HUES48 (cell line): ENCODE measurements around the gene GCNA.

Experiments
- H3K27ac ChIP-seq: one replicate; pipeline ENCODE4 v1.7.0; 2013; ENCODE audit warnings: low read depth, low read length, inconsistent platforms
- H3K27me3 ChIP-seq: 2 replicates; pipeline ENCODE4 v1.6.1; 2013; ENCODE audit warnings: mild to moderate bottlenecking, low read length; ENCODE audit not compliant: control insufficient read depth, insufficient read depth
- H3K36me3 ChIP-seq: 2 replicates; pipeline ENCODE4 v1.6.1; 2013; ENCODE audit warnings: low read length; ENCODE audit not compliant: control insufficient read depth, insufficient read depth
- H3K4me1 ChIP-seq: 2 replicates; pipeline ENCODE4 v1.6.1; 2013; ENCODE audit warnings: mild to moderate bottlenecking, low read length; ENCODE audit not compliant: control insufficient read depth, insufficient read depth
- H3K4me3 ChIP-seq: 2 replicates; pipeline ENCODE4 v1.5.1; 2013; ENCODE audit warnings: mild to moderate bottlenecking, low read depth, low read length
- H3K9ac ChIP-seq: 2 replicates; pipeline ENCODE4 v1.6.1; 2013; ENCODE audit warnings: mild to moderate bottlenecking, low read depth, low read length, moderate library complexity
- H3K9me3 ChIP-seq: 2 replicates; pipeline ENCODE4 v1.6.1; 2013; ENCODE audit warnings: low read length; ENCODE audit not compliant: control insufficient read depth, insufficient read depth

GCNA gene

GRCh38 chrX:71623714-71624113 is 45.5 kb downstream of the GCNA start:
- no peak overlapping the region for H3K9ac ChIP-seq
- H3K27me3 ChIP-seq = no peaks in the 10 kb centered on the region
- H3K36me3 ChIP-seq = no peaks in the 10 kb centered on the region
- H3K4me1 ChIP-seq = no peaks in the 10 kb centered on the region
- no peak overlapping the region for H3K4me3 ChIP-seq
- H3K27ac ChIP-seq = no peak overlapping the region
- peaks cover 31% of the 10 kb centered on the region for H3K9me3 ChIP-seq

DNA sequence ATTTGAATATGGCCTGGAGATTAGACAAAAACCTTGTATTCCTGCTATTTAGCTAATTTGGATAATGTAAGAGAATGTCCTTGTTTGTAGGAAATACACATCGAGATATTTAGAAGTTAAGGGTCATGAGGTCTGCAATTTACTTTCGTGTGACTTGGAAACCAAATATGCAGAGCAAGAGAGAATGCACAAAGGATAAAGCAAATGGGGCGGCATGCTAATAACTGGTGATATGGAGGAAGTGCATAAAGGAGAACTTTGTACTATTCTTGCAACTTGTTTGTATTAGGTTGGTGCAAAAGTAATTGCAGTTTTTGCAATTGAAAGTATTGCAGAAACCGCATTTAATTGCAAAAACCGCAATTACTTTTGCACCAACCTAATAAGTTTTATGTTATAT is 47.2 kb downstream of the GCNA start:
- H3K9me3 ChIP-seq = peaks cover 30% of the 10 kb centered on the region
- no peaks in the 10 kb centered on the region for H3K4me1 ChIP-seq
- H3K27me3 ChIP-seq = no peaks in the 10 kb centered on the region
- no peak overlapping the region for H3K27ac ChIP-seq
- no peak overlapping the region for H3K4me3 ChIP-seq
- H3K9ac ChIP-seq = no peak overlapping the region
- no peaks in the 10 kb centered on the region for H3K36me3 ChIP-seq

DNA sequence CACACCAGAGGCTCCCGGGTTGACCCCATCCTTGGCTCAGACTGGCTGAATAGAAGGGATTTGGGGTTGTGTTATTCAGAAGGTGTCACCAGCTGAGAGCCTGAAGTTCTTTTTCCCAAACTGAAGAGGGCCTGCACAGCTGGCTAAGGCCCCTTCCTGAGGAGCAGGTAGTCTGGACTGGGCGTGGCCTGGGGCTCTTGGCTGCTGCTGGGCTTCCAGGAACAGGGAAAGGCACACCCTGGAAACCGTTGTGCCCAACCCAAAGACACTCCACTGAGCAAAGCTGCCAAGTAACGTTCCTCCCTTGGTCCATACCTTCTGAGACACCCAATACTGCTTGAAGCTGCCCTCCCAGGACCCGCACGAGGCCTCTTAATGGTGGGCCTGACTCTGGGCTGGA is 48.3 kb downstream of the GCNA start:
- H3K9ac ChIP-seq = no peak overlapping the region
- peaks cover 25% of the 10 kb centered on the region for H3K9me3 ChIP-seq
- no peak overlapping the region for H3K27ac ChIP-seq
- no peaks in the 10 kb centered on the region for H3K4me1 ChIP-seq
- no peaks in the 10 kb centered on the region for H3K36me3 ChIP-seq
- no peak overlapping the region for H3K4me3 ChIP-seq
- no peaks in the 10 kb centered on the region for H3K27me3 ChIP-seq

- no peak overlapping the region for H3K4me3 ChIP-seq
- no peaks in the 10 kb centered on the region for H3K27me3 ChIP-seq
- no peaks in the 10 kb centered on the region for H3K36me3 ChIP-seq
- peaks cover 31% of the 10 kb centered on the region for H3K9me3 ChIP-seq
- H3K4me1 ChIP-seq = no peaks in the 10 kb centered on the region
- no peak overlapping the region for H3K27ac ChIP-seq
- H3K9ac ChIP-seq = no peak overlapping the region
Measured at GRCh38 chrX:71627588-71628404, 49.6 kb downstream of the GCNA start.

DNA sequence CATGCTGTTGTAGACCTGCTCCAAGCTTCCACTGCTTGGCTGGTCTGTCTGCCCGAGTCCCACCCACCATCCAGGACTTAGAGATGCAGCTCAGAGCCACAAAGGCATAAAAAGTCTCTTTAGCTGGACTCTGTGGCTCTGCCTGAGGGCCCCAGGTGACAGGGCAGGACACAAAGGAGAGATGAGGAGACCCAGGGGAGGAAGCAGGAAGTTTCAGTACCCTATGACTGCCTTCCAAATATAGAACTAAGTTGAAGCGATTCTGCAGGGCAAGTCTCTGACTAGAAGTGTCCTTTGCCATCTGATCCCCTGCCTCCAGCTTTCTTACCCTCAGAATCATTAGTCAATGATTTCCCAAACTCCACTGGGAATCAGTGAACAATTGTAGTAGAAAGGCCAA is 51.2 kb downstream of the GCNA start:
- Histone ChIP-seq H3K9me3 (peaks cover 33% of the 10 kb centered on the region), H3K4me3 (no peak overlapping the region), H3K4me1 (no peaks in the 10 kb centered on the region), H3K27ac (no peak overlapping the region), H3K27me3 (no peaks in the 10 kb centered on the region), H3K9ac (no peak overlapping the region), H3K36me3 (no peaks in the 10 kb centered on the region)

- H3K27me3 ChIP-seq = no peaks in the 10 kb centered on the region
- H3K4me1 ChIP-seq = no peaks in the 10 kb centered on the region
- peaks cover 41% of the 10 kb centered on the region for H3K9me3 ChIP-seq
- H3K4me3 ChIP-seq = no peak overlapping the region
- no peaks in the 10 kb centered on the region for H3K36me3 ChIP-seq
- no peak overlapping the region for H3K27ac ChIP-seq
- H3K9ac ChIP-seq = no peak overlapping the region
Measured at GRCh38 chrX:71632923-71633657, 54.9 kb downstream of the GCNA start.

DNA sequence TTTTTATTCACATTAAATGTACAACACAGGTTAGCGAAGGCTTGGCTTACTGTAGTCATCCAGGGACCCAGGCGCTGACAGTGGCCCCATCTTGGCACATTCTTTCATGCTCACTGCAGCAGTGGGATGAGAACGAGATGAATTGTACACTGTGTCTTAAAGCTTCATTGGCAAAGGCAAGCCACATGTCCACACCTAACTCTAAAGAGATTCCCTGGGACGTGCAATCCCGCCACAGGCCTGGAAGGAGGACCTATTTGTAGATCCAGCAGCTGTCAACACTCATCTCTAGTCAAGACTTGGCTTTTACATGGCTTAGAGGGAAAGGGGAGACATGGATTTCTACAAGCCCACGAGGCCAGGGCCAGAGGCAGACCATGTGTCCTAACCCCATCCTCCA is 56.1 kb downstream of the GCNA start:
- Histone ChIP-seq H3K4me3 (no peak overlapping the region), H3K9me3 (peaks cover 45% of the 10 kb centered on the region), H3K27me3 (no peaks in the 10 kb centered on the region), H3K9ac (no peak overlapping the region), H3K27ac (no peak overlapping the region), H3K36me3 (no peaks in the 10 kb centered on the region), H3K4me1 (no peaks in the 10 kb centered on the region)

DNA sequence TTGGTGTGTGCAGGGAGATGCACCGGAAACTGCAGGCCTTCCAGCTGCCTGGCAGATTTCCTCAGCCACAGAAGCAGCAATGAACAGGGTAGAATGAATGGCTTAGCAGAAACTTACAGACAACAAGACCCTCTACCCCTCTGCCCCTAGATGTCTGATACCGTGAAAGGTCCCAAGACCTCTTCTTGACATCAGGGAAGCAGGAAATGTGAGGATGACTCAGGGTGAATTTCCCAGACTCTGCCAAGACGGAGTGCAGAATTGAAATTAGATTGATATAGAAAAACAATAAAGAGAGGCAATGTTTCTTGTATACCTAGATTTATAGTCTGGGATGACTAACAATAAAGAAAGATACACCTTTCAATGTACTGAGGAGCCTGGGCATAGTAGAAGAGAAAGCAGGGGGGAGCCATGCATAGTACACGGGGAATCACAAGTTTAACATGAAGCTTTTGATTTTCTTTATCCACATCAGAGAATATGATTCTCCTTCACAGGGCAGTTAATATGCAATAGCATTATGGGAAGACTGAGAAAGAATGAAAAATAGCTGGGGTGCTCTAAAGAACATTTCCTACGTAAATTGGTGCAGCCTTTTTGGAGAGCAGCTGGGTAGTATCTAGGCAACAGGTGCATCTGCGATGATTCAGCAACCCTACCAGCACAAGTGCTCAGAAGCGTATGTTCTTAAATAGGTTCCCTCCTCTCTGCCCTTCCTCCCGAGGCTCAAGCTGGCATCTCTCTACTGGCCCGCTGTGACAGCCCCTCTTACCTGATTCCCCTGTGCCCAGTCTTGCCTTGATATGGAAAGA is 58.4 kb downstream of the GCNA start:
- H3K4me3 ChIP-seq = no peak overlapping the region
- H3K27ac ChIP-seq = no peak overlapping the region

GRCh38 chrX:71637253-71637618 is 59.0 kb downstream of the GCNA start:
- H3K4me3 ChIP-seq = no peak overlapping the region
- peaks cover 46% of the 10 kb centered on the region for H3K9me3 ChIP-seq
- no peak overlapping the region for H3K9ac ChIP-seq
- no peaks in the 10 kb centered on the region for H3K36me3 ChIP-seq
- no peak overlapping the region for H3K27ac ChIP-seq
- no peaks in the 10 kb centered on the region for H3K27me3 ChIP-seq
- H3K4me1 ChIP-seq = no peaks in the 10 kb centered on the region

More for the DNA sequence above, 58.4 kb downstream of the GCNA start:
- Histone ChIP-seq H3K4me1 (no peaks in the 10 kb centered on the region), H3K9me3 (peaks cover 51% of the 10 kb centered on the region), H3K9ac (no peak overlapping the region), H3K27me3 (no peaks in the 10 kb centered on the region), H3K36me3 (no peaks in the 10 kb centered on the region)

DNA sequence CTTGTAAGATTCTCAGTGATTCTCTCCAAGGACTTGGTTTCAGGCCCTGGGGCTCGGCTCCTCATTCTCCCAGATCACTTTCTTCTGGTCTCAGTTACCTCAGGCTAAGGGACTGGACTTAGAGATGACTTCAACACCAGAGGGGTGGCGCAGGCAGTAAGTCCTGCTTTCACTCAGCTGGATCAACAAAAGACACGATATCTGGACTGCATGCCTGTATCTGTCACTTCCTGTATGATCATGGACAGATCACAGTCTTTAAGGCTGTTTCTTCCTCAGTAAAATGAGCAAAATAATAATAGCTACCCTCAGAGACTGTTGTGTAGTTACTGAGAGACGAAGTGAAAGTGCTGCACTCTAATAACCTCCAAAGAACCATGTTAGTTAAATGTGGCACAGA is 59.6 kb downstream of the GCNA start:
- Histone ChIP-seq H3K27me3 (no peaks in the 10 kb centered on the region), H3K4me3 (no peak overlapping the region), H3K4me1 (no peaks in the 10 kb centered on the region), H3K9me3 (peaks cover 40% of the 10 kb centered on the region), H3K9ac (no peak overlapping the region), H3K27ac (no peak overlapping the region), H3K36me3 (no peaks in the 10 kb centered on the region)

DNA sequence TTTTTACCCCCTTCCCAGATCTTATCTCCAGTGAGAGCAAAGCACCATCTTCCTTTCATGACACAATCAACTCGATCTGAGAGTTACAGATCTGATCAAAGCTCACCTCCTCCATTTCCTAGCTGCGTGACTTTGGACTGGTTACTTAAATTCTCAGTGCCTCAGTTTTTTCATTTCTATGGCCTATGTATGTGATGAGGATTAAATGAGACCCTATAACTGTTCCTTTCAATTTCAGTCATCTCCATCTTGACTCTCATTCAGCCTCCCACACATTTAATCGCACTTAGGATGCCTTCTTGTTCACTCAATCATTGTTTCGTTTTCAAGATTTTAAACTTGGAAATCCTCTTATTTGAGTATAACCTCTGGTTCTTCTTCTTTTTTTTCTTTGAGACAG is 60.2 kb downstream of the GCNA start:
- no peak overlapping the region for H3K4me3 ChIP-seq
- H3K9ac ChIP-seq = no peak overlapping the region
- H3K27me3 ChIP-seq = no peaks in the 10 kb centered on the region
- H3K9me3 ChIP-seq = peaks cover 35% of the 10 kb centered on the region
- no peaks in the 10 kb centered on the region for H3K36me3 ChIP-seq
- H3K4me1 ChIP-seq = no peaks in the 10 kb centered on the region
- no peak overlapping the region for H3K27ac ChIP-seq
